GM23248 (cell line): ENCODE results near the gene DPY19L1.

Experiments
- EZH2 ChIP-seq: fragments of 200-600 bp; sonication (generic); IDR thresholded peaks from 2 replicates; pipeline ENCODE4 v1.6.1; 2018; ENCODE audit warnings: antibody characterized with exemption, mild to moderate bottlenecking; ENCODE audit not compliant: insufficient read depth, poor library complexity, severe bottlenecking
- EZH2phosphoT487 ChIP-seq: fragments of 200-600 bp; sonication (generic); IDR thresholded peaks from 2 replicates; pipeline ENCODE4 v1.6.1; 2018; ENCODE audit warnings: antibody characterized with exemption, moderate library complexity, mild to moderate bottlenecking, low read depth; ENCODE audit not compliant: insufficient read depth

DNA sequence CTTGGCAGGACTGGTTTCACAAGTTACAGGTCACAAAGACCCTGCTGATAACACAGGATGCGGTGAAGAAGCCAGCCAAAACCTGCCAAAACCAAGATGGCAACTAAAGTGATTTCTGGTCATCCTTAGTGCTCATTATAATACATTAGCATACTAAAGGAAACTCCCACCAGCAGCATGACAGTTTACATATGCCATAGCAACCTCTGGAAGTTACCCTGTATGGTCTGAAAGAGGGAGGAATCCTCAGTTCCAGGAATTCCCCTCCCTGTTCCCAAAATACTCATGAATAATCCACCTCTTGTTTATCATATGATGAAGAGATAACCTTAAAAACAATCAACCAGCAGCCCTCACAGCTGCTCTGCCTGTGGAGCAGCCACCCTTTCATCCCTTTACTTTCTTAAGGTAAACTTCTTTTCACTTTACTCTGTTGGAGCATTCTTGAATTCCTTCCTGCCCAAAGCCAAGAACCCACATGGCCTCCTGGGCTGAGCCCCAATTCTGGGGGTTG lies 21.9 kb downstream of the DPY19L1 start:
- TF ChIP-seq EZH2 (no peak), EZH2phosphoT487 (no peak)
